ENCODE data around the gene EFNA2. TPM values are rescaled to one million over a fixed set of nuclear protein-coding genes. Genes with fewer than 3 reads are reported as not detected.

EFNA2 gene
- total and polyA plus RNA-seq, 2 experiments from 2014 or later, result 2.7 to 10.3 TPM

GRCh38 chr19:1322198-1322981 is 36.7 kb downstream of the EFNA2 start:
- TF ChIP-seq POLR2AphosphoS5 (IDR thresholded peaks at IDR 0.05; ENCODE audit: low read depth) (no peak), CTCF (conservative IDR thresholded peaks at IDR 0.05; ENCODE audit: low read depth in 2 of 2) (no peak), NANOG (IDR thresholded peaks at IDR 0.05; ENCODE audit: borderline replicate concordance) (no peak), CREB1 (CRISPR knock-in tag; IDR thresholded peaks at IDR 0.05; ENCODE audit: low read depth) (no peak), EZH2phosphoT487 (IDR thresholded peaks at IDR 0.05; ENCODE audit: unreplicated experiment) (no peak), REST (IDR thresholded peaks at IDR 0.05; ENCODE audit: unreplicated experiment) (no peak), ZNF331 (CRISPR knock-in tag; IDR thresholded peaks at IDR 0.05; ENCODE audit: low read depth) (no peak), ZNF462 (CRISPR knock-in tag; IDR thresholded peaks at IDR 0.05) (no peak), ZNF114 (CRISPR knock-in tag; IDR thresholded peaks at IDR 0.05) (no peak), JUNB (IDR thresholded peaks at IDR 0.05; ENCODE audit: unreplicated experiment) (no peak), ETS1 (IDR thresholded peaks at IDR 0.05) (no peak), EZH2 (IDR thresholded peaks at IDR 0.05; ENCODE audit: low read depth, unreplicated experiment) (no peak), STAT1 (IDR thresholded peaks at IDR 0.05; ENCODE audit: unreplicated experiment) (no peak)
- Mint-ChIP-seq H3K36me3 (ENCODE audit: low read depth) (no peaks in the 10 kb centered on the region), H3K27ac (no peak overlapping the region), H3K4me1 (peaks cover 3% of the 10 kb centered on the region), H3K9me3 (no peaks in the 10 kb centered on the region), H3K4me3 (no peak overlapping the region), H3K27me3 (ENCODE audit: insufficient read depth, low read depth, poor library complexity) (peaks cover 20% of the 10 kb centered on the region)
- Histone ChIP-seq H2AFZ (no peak overlapping the region), H3K4me1 (ENCODE audit: insufficient read depth) (no peaks in the 10 kb centered on the region), H3K4me2 (no peak overlapping the region), H3F3A (replicated peaks; ENCODE audit: low read depth) (no peaks in the 10 kb centered on the region; the same call in 1 of the 2 replicates), H3K4me3 (no peak overlapping the region), H4K20me1 (replicated peaks; ENCODE audit: insufficient read depth) (no peaks in the 10 kb centered on the region), H3K36me3 (ENCODE audit: insufficient read depth) (no peaks in the 10 kb centered on the region), H3K79me2 (replicated peaks; ENCODE audit: insufficient read depth) (no peaks in the 10 kb centered on the region), H3K27me3 (ENCODE audit: insufficient read depth) (0 out of 2 replicates have a peak, but pooled peaks cover 10% of the 10 kb centered on the region), H3K9me2 (ENCODE audit: insufficient read depth) (no peaks in the 10 kb centered on the region), H3K27ac (ENCODE audit: low read depth) (no peak overlapping the region)
- no peak for ATAC-seq
- no peak for DNase-seq (ENCODE audit: low spot score)

Data from GM23338 (cell line).